Vagina (tissue), 2 donors: ENCODE measurements around the gene ZNF24.

ENCODE experiments used
- CTCF ChIP-seq, 3 experiments: fragments of 450-650 bp in 2 of 3; fragments of 200-600 bp in 1 of 3; sonication (generic) in 1 of 3; IDR thresholded peaks; one replicate each; pipeline ENCODE4 v1.5.1; 2017 to 2019; ENCODE audit warnings: antibody characterized with exemption in 3 of 3, mild to moderate bottlenecking in 2 of 3, moderate library complexity in 2 of 3
- POLR2A ChIP-seq, 2 donors: fragments of 450-650 bp; IDR thresholded peaks; one replicate each; pipeline ENCODE4 v1.6.1; 2017; ENCODE audit warnings: antibody characterized with exemption in 2 of 2, mild to moderate bottlenecking in 2 of 2, moderate library complexity in 2 of 2
- POLR2AphosphoS5 ChIP-seq, 2 donors: sonication (generic); formaldehyde crosslinking; IDR thresholded peaks; one replicate each; pipeline ENCODE4 v1.9.0; 2017; ENCODE audit warnings: antibody characterized with exemption in 2 of 2, mild to moderate bottlenecking in 2 of 2, low read depth in 1 of 2; ENCODE audit not compliant: insufficient read depth in 1 of 2

- TF ChIP-seq POLR2A (IDR thresholded peaks at IDR 0.05) (no peak), CTCF (IDR thresholded peaks at IDR 0.05) (no peak), POLR2AphosphoS5 (IDR thresholded peaks at IDR 0.05; ENCODE audit: insufficient read depth in 1 of 2, low read depth in 1 of 2) (no peak)
Measured at GRCh38 chr18:35335866-35336265, 8.4 kb downstream of the ZNF24 start.
